Measurements from ENCODE around the gene WDR47. TPM values are rescaled to one million over a fixed set of nuclear protein-coding genes. Genes with fewer than 3 reads are reported as not detected.

Gene WDR47
- total RNA-seq, 1 donor from 2014 or later: 11.8 TPM

DNA sequence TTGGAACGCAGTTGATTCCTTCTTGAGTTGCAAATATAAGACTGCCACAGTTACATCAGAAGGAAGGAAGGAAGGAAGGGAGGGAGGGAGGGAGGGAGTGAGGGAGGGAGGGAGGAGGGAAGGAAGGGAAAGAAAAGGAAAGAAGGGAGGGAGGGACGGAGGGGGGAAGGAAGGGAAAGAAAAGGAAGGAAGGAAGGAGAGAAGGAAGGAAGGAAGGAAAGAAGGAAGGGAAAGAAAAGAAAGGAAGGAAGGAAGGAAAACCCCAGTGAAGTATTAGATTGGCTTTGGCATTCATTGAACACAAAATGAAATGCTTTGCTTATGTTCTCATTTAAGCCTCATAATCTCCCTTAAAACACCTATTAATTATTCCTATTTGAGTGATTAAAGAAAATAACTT, 6.4 kb upstream of the WDR47 start:
- intact Hi-C loops (cut with DNase I): no loop called here
- Histone ChIP-seq H3K27me3 (no peaks in the 10 kb centered on the region), H3K27ac (no peak overlapping the region), H3K9me3 (no peaks in the 10 kb centered on the region), H3K36me3 (no peaks in the 10 kb centered on the region), H3K4me3 (no peak overlapping the region), H3K4me1 (no peaks in the 10 kb centered on the region)
- no peak for TF ChIP-seq CTCF (IDR thresholded peaks at IDR 0.05)
- no peak for DNase-seq (ENCODE audit: low spot score in 2 of 2)

DNA sequence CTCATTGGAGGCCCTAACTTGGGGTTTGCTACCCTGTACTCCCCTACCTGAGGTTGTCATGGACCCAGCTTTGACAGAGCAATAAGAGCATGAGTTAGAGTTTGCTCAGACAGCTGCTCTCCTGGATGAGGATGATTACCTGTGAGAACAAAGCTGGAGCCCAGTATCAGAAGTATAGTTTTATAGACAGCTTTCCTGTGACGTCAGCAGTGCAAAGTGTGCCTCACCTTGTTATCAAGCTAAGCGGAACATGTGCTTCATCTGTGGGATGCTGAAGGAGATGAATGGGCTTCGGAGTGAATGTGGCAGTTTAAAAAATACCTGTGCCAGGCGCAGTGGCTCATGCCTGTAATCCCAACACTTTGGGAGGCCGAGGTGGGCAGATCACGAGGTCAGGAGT, 5.4 kb upstream of the WDR47 start:
- Histone ChIP-seq H3K4me3 (no peak overlapping the region), H3K27ac (no peak overlapping the region), H3K4me1 (no peaks in the 10 kb centered on the region), H3K27me3 (no peaks in the 10 kb centered on the region), H3K9me3 (no peaks in the 10 kb centered on the region), H3K36me3 (no peaks in the 10 kb centered on the region)
- intact Hi-C loops (cut with DNase I): no loop called here
- no peak for DNase-seq (ENCODE audit: low spot score in 2 of 2)
- no peak for TF ChIP-seq CTCF (IDR thresholded peaks at IDR 0.05)

DNA sequence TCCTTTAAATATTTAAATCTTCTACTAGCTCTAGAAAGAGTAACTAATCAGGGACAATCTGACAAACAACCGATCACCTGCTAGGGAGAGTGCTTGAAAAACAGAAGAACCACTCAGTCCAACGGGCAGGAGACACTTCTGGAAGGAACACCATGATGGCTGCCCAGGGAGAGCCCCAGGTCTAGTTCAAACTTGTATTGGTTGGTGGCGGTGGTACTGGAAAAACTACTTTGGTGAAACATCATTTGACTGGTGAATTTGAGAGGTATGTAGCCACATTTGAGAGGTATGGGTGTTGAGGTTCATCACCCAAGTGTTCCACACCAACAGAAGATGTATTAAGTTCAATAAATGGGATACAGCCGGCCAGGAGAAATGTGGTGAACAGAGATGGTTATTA, 4.8 kb upstream of the WDR47 start:
- Histone ChIP-seq H3K27ac (no peak overlapping the region), H3K4me1 (no peaks in the 10 kb centered on the region), H3K36me3 (no peaks in the 10 kb centered on the region), H3K27me3 (no peaks in the 10 kb centered on the region), H3K4me3 (no peak overlapping the region), H3K9me3 (no peaks in the 10 kb centered on the region)
- no peak for TF ChIP-seq CTCF (IDR thresholded peaks at IDR 0.05)
- no peak for DNase-seq (ENCODE audit: low spot score in 2 of 2)
- intact Hi-C loops (cut with DNase I): no loop called here

DNA sequence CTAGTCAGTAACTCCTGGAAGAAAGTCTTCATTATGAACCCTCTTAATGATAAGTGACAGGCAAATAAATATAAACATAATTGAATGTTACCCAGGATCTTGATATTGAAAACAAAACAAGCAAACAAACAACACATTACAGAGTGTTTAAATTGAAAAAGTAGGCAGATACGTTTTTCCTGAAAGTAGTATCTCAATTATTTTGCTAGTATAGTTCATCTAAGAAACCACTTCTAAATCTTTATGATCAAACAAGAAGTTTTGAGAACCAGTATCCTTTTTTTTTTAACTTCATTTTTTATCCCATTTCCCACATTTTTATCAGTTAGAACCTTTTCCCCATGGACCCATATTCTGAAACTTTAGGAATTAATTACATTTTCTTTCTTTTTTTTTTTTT, 3.7 kb upstream of the WDR47 start:
- H3K4me1 ChIP-seq: no peaks in the 10 kb centered on the region
- intact Hi-C loops (cut with DNase I): no loop called here
- no peaks in the 10 kb centered on the region for H3K36me3 ChIP-seq
- no peak overlapping the region for H3K27ac ChIP-seq
- DNase-seq (ENCODE audit: low spot score in 2 of 2): no peak
- no peak overlapping the region for H3K4me3 ChIP-seq
- H3K27me3 ChIP-seq: no peaks in the 10 kb centered on the region
- no peak for TF ChIP-seq CTCF (IDR thresholded peaks at IDR 0.05)
- no peaks in the 10 kb centered on the region for H3K9me3 ChIP-seq

- H3K4me1 ChIP-seq: peaks cover 0 to 5% of the 10 kb centered on the region in 2 donors
- H3K27me3 ChIP-seq: no peaks in the 10 kb centered on the region
- H3K4me3 ChIP-seq: peak overlapping the region; percentile 78 to 94
- no peaks in the 10 kb centered on the region for H3K36me3 ChIP-seq
- TF ChIP-seq CTCF (IDR thresholded peaks at IDR 0.05): no peak
- DNase-seq (ENCODE audit: low spot score in 2 of 2): no peak
- no peaks in the 10 kb centered on the region for H3K9me3 ChIP-seq
- intact Hi-C loops (cut with DNase I): loop anchor here (5.0 kb wide), 1 partner anchor 51 kb away; the partner anchor contains the start of gene TMEM167B
- peak overlapping the region; percentile 83 to 86 for H3K27ac ChIP-seq
Measured at GRCh38 chr1:109040989-109041620, 797 bp downstream of the WDR47 start.

DNA sequence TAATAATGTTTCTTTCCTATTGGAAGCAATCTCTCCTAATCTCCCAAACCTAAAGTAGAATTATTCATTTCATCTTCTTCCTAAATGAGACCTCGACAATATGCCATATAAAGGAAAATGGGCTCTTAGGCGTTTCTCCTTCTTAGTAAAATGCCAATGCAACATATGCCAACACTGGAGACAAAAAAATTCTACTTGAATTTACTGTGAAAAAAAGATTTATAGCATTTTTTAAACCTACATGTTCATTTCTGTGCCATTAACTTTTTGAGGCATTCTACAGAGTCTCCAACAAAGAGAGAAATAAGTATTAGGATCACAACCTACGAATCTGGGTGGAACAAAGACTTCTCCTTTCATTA, 1.3 kb downstream of the WDR47 start:
- no peak for TF ChIP-seq CTCF (IDR thresholded peaks at IDR 0.05)
- Histone ChIP-seq H3K36me3 (no peaks in the 10 kb centered on the region), H3K27ac (no peak overlapping the region), H3K9me3 (no peaks in the 10 kb centered on the region), H3K4me3 (peak overlapping the region; percentile 78 to 94), H3K4me1 (peaks cover 0 to 5% of the 10 kb centered on the region in 2 donors), H3K27me3 (no peaks in the 10 kb centered on the region)
- no peak for DNase-seq (ENCODE audit: low spot score in 2 of 2)
- intact Hi-C loops (cut with DNase I): loop anchor here (5.0 kb wide), 1 partner anchor 52 kb away; the partner anchor contains the start of gene TMEM167B

Data from ascending aorta (tissue), 2 donors.